ENCODE results near the gene DNLZ.

The DNLZ gene

GRCh38 chr9:136395345-136396218, 32.0 kb upstream of the DNLZ start:
- no peak for DNase-seq (ENCODE audit: insufficient read length)
- no peak for TF ChIP-seq TAF1 (IDR thresholded peaks at IDR 0.05; ENCODE audit: borderline replicate concordance, low read depth, low read length)
- no peak for TF ChIP-seq POLR2A (IDR thresholded peaks at IDR 0.05; ENCODE audit: low read depth, low read length)
- TF ChIP-seq POLR2AphosphoS5 (IDR thresholded peaks at IDR 0.05; ENCODE audit: low read depth, low read length), result no peak; the same call in 1 of the 2 replicates
- FAIRE-seq, result no peak

GRCh38 chr9:136395020-136395340, 31.4 kb upstream of the DNLZ start:
- FAIRE-seq, result no peak
- DNase-seq (ENCODE audit: insufficient read length), result no peak
- TF ChIP-seq POLR2AphosphoS5 (IDR thresholded peaks at IDR 0.05; ENCODE audit: low read depth, low read length) (peak; percentile 22; the same call in 1 of the 2 replicates), POLR2A (IDR thresholded peaks at IDR 0.05; ENCODE audit: low read depth, low read length) (no peak; the same call in 1 of the 2 replicates)

- DNase-seq (ENCODE audit: insufficient read length) (no peak), FAIRE-seq (no peak)
- TF ChIP-seq POLR2A (IDR thresholded peaks at IDR 0.05; ENCODE audit: low read depth, low read length) (no peak), TAF1 (IDR thresholded peaks at IDR 0.05; ENCODE audit: borderline replicate concordance, low read depth, low read length) (no peak), POLR2AphosphoS5 (IDR thresholded peaks at IDR 0.05; ENCODE audit: low read depth, low read length) (no peak)
These were observed 30.9 kb upstream of the DNLZ start for GRCh38 chr9:136394312-136395019.

GRCh38 chr9:136393531-136393930, 30.0 kb upstream of the DNLZ start:
- FAIRE-seq (no peak), DNase-seq (ENCODE audit: insufficient read length) (no peak)
- TF ChIP-seq TAF1 (IDR thresholded peaks at IDR 0.05; ENCODE audit: borderline replicate concordance, low read depth, low read length) (no peak), POLR2A (IDR thresholded peaks at IDR 0.05; ENCODE audit: low read depth, low read length) (no peak), POLR2AphosphoS5 (IDR thresholded peaks at IDR 0.05; ENCODE audit: low read depth, low read length) (no peak; the same call in 1 of the 2 replicates)

GRCh38 chr9:136392538-136393449, 29.2 kb upstream of the DNLZ start:
- DNase-seq (ENCODE audit: insufficient read length) (no peak), FAIRE-seq (no peak)
- TF ChIP-seq POLR2AphosphoS5 (IDR thresholded peaks at IDR 0.05; ENCODE audit: low read depth, low read length) (peak; percentile 47; the same call in 1 of the 2 replicates), TAF1 (IDR thresholded peaks at IDR 0.05; ENCODE audit: borderline replicate concordance, low read depth, low read length) (no peak)

GRCh38 chr9:136391737-136392537, 28.4 kb upstream of the DNLZ start:
- FAIRE-seq, result no peak
- no peak for DNase-seq (ENCODE audit: insufficient read length)
- TF ChIP-seq POLR2AphosphoS5 (IDR thresholded peaks at IDR 0.05; ENCODE audit: low read depth, low read length) (no peak; the same call in 1 of the 2 replicates), POLR2A (IDR thresholded peaks at IDR 0.05; ENCODE audit: low read depth, low read length) (no peak), TAF1 (IDR thresholded peaks at IDR 0.05; ENCODE audit: borderline replicate concordance, low read depth, low read length) (no peak)

- DNase-seq (ENCODE audit: insufficient read length) (no peak), FAIRE-seq (no peak)
- TF ChIP-seq POLR2AphosphoS5 (IDR thresholded peaks at IDR 0.05; ENCODE audit: low read depth, low read length), result no peak; the same call in 1 of the 2 replicates
- no peak for TF ChIP-seq TAF1 (IDR thresholded peaks at IDR 0.05; ENCODE audit: borderline replicate concordance, low read depth, low read length)
- TF ChIP-seq POLR2A (IDR thresholded peaks at IDR 0.05; ENCODE audit: low read depth, low read length), result no peak
These were observed 25.9 kb upstream of the DNLZ start for GRCh38 chr9:136389396-136389795.

GRCh38 chr9:136387217-136387616, 23.7 kb upstream of the DNLZ start:
- no peak for FAIRE-seq

GRCh38 chr9:136386018-136386417, 22.5 kb upstream of the DNLZ start:
- DNase-seq (ENCODE audit: insufficient read length) (no peak), FAIRE-seq (no peak)
- TF ChIP-seq POLR2A (IDR thresholded peaks at IDR 0.05; ENCODE audit: low read depth, low read length) (no peak), POLR2AphosphoS5 (IDR thresholded peaks at IDR 0.05; ENCODE audit: low read depth, low read length) (no peak), TAF1 (IDR thresholded peaks at IDR 0.05; ENCODE audit: borderline replicate concordance, low read depth, low read length) (no peak)

More at GRCh38 chr9:136387217-136387616, 23.7 kb upstream of the DNLZ start:
- DNase-seq (ENCODE audit: insufficient read length), result no peak
- TF ChIP-seq POLR2A (IDR thresholded peaks at IDR 0.05; ENCODE audit: low read depth, low read length), result no peak
- TF ChIP-seq TAF1 (IDR thresholded peaks at IDR 0.05; ENCODE audit: borderline replicate concordance, low read depth, low read length), result no peak
- no peak for TF ChIP-seq POLR2AphosphoS5 (IDR thresholded peaks at IDR 0.05; ENCODE audit: low read depth, low read length)

GRCh38 chr9:136385015-136385414, 21.5 kb upstream of the DNLZ start:
- no peak for TF ChIP-seq POLR2AphosphoS5 (IDR thresholded peaks at IDR 0.05; ENCODE audit: low read depth, low read length)
- no peak for TF ChIP-seq TAF1 (IDR thresholded peaks at IDR 0.05; ENCODE audit: borderline replicate concordance, low read depth, low read length)
- no peak for TF ChIP-seq POLR2A (IDR thresholded peaks at IDR 0.05; ENCODE audit: low read depth, low read length)
- DNase-seq (ENCODE audit: insufficient read length) (no peak), FAIRE-seq (no peak)

All from GM12892 (cell line).